ENCODE results near the gene F7. TPM values are rescaled to one million over a fixed set of nuclear protein-coding genes. Genes with fewer than 3 reads are reported as not detected.
"Not testable (repeated sequence)": the region's sequence is repeated elsewhere in the genome, so short reads cannot be mapped to it uniquely, and the experiment has no call there.

F7 gene
- polyA plus RNA-seq, 6 donors from 2014 or later, result not detected

DNA sequence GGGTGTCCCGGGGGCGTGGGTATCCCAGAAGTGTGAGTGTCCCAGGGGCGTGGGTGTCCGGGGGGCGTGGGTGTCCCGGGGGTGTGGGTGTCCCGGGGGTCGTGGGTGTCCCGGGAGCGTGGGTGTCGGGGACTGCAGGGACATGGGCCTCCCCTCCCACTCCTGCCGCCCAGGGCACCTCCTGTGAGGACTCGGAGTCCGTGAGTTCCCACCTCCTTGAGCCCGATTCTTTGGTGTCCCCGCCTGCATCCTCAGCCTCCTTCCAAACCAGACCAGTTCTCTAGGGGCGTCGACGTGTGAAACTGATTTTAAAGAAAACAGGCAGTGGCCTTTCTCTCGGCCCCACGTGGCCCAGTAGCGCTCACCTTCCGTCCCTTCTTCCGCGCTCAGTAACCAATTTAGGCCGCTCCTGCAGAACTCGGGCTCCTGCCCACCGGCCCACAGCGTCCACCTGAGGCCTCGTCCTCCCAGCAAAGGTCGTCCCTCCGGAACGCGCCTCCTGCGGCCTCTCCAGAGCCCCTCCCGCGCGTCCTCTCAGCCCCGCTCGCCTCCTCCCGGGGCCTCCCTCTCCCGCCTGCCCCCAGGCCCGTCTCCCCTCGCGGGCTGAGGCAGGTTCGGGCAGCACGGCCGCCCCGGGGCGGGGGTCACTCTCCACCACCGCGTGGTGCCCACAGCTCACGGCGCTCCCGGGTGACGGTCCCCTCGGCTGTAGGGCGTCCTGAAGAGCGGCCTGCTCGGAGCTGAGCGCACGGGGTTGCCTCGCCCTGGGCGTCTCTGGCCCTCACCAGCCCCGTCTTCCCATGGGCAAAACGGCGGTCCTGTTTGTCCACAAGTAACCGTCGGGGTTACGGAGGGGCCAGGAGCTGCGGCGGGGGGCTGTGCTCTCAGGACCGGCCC, 3.8 kb downstream of the F7 start:
- peaks cover 5 to 17% (median 8%) of the 10 kb centered on the region in 3 donors for H3K27me3 Mint-ChIP-seq
- no peaks in the 10 kb centered on the region for H3K36me3 Mint-ChIP-seq
- no peak overlapping the region for H3K27ac Mint-ChIP-seq
- no peak for DNase-seq
- H3K4me3 Mint-ChIP-seq, result peak overlapping the region in 4 of 8 donors; percentile 29 to 53 (median 48)
- peaks cover 0 to 1% (median 0%) of the 10 kb centered on the region in 7 donors for H3K9me3 Mint-ChIP-seq
- H3K4me1 Mint-ChIP-seq, result no peaks in the 10 kb centered on the region
- ATAC-seq (ENCODE audit: low read depth in 2 of 2), result no peak

DNA sequence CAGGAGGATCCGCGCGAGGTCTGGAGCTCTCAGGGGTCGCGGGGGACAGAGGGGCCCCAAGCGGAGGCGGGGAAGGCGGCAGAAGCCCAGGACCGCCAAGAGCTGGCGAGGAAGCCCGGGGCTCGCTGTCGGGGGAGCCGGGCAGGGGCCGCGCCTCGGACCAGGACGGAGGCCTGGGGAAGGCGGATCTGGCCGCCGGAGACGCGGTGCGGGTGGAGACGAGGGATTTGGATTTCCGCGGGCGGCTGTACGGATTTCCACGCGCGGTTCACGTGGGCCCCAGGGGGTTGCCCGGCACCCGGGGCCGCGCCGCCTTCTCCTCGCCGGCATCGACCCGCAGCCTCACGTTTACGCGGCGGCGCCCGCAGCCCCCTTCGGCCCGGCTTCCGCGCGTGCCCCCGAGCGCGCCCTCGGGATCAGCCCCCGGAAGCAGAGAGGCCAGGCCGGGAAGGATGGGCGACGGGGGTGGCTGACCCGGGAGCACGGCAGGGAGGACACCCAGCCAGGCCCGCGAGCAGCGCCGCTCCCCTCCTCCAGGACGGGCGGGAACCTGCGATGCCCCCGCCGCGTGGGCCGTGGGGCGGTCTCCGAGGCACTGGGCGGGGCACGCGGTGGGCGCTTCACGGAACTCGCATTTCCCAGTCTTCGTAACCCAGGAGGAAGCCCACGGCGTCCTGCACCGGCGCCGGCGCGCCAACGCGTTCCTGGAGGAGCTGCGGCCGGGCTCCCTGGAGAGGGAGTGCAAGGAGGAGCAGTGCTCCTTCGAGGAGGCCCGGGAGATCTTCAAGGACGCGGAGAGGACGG, 4.7 kb downstream of the F7 start:
- Mint-ChIP-seq H3K27me3 (peaks cover 1 to 20% (median 1%) of the 10 kb centered on the region in 3 donors), H3K4me1 (no peaks in the 10 kb centered on the region), H3K27ac (no peak overlapping the region), H3K4me3 (peak overlapping the region in 2 of 8 donors; percentile 29 to 44), H3K36me3 (no peaks in the 10 kb centered on the region), H3K9me3 (no peaks in the 10 kb centered on the region)
- ATAC-seq (ENCODE audit: low read depth in 2 of 2) (no peak), DNase-seq (no peak)

DNA sequence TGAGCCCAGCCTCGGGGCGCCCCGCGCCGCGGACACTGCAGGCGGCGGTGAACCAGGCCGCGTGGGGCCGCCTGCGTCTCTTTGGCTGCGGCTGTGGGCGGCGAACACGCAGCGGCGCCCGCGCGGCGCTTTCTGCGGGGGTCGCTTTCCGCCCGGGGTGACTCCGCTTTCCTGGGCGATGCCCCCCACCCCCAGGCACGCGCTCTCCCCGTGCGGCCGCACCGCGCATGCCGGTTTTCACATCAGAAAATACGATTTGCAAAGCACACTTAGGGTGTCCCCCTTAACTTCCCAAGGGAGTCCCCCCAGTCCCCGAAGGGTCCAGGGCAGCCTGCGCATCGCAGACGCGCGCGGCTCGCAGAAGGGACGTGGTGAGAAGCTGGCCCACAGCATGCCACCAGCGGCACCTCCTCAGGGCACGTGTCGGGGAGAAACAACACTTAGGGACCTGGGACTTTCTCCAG, 5.3 kb downstream of the F7 start:
- Mint-ChIP-seq H3K4me1 (no peaks in the 10 kb centered on the region), H3K27me3 (peaks cover 0 to 25% (median 0%) of the 10 kb centered on the region in 3 donors), H3K9me3 (no peaks in the 10 kb centered on the region), H3K36me3 (no peaks in the 10 kb centered on the region), H3K4me3 (peak overlapping the region in 3 of 8 donors; percentile 20 to 42 (median 29)), H3K27ac (no peak overlapping the region)
- ATAC-seq (ENCODE audit: low read depth in 2 of 2) (no peak), DNase-seq (no peak)

DNA sequence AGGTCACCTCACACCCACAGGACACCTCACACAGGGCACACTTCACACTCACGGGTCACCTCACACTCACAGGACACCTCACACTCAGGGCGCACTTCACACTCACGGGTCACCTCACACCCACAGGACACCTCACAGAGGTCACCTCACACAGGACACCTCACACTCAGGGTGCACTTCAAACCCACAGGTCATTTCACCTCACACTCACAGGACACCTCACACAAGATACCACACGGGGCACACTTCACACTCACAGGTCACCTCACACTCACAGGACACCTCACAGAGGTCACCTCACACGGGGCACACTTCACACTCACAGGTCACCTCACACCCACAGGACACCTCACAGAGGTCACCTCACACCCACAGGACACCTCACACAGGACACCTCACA, 6.2 kb downstream of the F7 start:
- not testable (repeated sequence) for H3K4me1 Mint-ChIP-seq; DNase-seq; H3K9me3 Mint-ChIP-seq; H3K36me3 Mint-ChIP-seq; H3K27ac Mint-ChIP-seq; ATAC-seq (ENCODE audit: low read depth in 2 of 2); H3K4me3 Mint-ChIP-seq
- H3K27me3 Mint-ChIP-seq, result peaks cover 0 to 22% (median 8%) of the 10 kb centered on the region in 3 donors

DNA sequence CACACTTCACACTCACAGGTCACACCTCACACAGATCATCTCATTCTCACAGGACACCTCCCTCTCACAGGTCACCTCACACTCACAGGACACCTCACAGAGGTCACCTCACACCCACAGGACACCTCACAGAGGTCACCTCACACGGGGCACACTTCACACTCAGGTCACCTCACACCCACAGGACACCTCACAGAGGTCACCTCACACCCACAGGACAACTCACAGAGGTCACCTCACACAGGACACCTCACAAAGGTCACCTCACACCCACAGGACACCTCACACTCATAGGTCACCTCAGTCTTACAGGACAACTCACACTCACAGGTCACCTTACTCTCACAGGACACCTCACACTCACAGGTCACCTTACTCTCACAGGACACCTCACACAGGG, 6.9 kb downstream of the F7 start:
- ATAC-seq (ENCODE audit: low read depth in 2 of 2); H3K4me1 Mint-ChIP-seq; H3K4me3 Mint-ChIP-seq; H3K27ac Mint-ChIP-seq; H3K9me3 Mint-ChIP-seq; DNase-seq; H3K36me3 Mint-ChIP-seq: not testable (repeated sequence)
- H3K27me3 Mint-ChIP-seq, result peaks cover 0 to 20% (median 8%) of the 10 kb centered on the region in 3 donors

DNA sequence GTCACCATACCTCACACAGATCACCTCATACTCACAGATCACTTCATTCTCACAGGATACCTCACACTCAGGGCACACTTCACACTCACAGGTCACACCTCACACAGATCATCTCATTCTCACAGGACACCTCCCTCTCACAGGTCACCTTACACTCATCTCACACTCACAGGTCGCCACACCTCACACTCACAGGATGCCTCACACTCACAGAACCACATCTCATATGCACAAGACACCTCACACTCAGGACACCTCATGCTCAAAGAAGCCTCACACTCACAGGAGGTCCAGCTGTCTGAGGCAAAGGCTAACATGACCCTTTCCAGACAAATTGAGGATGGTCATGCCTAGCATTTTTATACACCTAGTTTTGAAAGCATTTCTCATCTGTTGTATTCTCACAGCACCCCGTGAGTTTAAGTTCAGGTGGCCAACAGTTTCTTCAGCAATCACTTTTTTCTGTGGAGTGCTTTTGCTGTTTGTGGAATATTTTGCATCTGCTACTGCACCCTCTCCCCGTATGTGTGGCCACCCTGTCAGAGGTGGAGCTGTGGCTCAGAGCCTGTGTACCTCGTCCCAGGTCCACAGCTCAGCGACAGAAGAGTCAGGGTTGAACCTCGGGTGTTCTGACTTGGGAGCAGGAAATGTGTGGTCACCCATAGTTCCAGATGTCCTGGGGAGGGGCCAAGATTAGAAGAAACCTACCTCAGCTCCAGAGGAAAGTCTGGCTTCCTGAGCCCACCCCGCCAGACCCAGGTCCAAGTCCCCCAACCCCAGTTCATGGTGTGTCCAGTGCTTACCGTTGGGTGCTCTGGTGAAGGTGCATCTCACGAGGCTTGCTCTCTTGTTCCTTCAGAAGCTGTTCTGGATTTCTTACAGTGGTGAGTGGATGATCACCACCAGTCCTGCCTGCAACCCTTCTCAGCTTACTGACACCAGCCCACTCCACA, 7.6 kb downstream of the F7 start:
- Mint-ChIP-seq H3K4me1 (no peaks in the 10 kb centered on the region), H3K36me3 (no peaks in the 10 kb centered on the region), H3K4me3 (no peak overlapping the region), H3K27ac (no peak overlapping the region), H3K27me3 (peaks cover 0 to 20% (median 8%) of the 10 kb centered on the region in 3 donors), H3K9me3 (peaks cover 0 to 2% (median 0%) of the 10 kb centered on the region in 7 donors)
- DNase-seq, result no peak
- ATAC-seq (ENCODE audit: low read depth in 2 of 2), result no peak

DNA sequence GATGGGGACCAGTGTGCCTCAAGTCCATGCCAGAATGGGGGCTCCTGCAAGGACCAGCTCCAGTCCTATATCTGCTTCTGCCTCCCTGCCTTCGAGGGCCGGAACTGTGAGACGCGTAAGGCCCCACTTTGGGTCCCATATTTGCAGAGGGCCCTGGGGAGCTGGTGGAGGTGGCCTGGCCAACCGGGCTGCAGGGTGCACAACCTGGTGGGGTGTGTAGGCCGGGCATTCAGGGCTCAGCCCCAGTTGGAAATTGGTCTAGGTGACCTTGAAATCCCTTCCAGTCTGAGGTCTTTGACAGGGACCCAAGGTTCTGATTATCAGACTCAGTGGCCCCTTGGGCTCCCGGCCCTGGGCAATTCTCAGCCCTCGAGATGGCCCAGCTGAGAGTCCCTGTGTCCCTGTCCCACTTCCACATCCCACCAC, 8.3 kb downstream of the F7 start:
- Mint-ChIP-seq H3K4me3 (no peak overlapping the region), H3K27ac (no peak overlapping the region), H3K36me3 (no peaks in the 10 kb centered on the region), H3K27me3 (peaks cover 0 to 20% (median 8%) of the 10 kb centered on the region in 3 donors), H3K4me1 (no peaks in the 10 kb centered on the region), H3K9me3 (peaks cover 0 to 2% (median 0%) of the 10 kb centered on the region in 7 donors)
- no peak for DNase-seq
- ATAC-seq (ENCODE audit: low read depth in 2 of 2), result no peak

DNA sequence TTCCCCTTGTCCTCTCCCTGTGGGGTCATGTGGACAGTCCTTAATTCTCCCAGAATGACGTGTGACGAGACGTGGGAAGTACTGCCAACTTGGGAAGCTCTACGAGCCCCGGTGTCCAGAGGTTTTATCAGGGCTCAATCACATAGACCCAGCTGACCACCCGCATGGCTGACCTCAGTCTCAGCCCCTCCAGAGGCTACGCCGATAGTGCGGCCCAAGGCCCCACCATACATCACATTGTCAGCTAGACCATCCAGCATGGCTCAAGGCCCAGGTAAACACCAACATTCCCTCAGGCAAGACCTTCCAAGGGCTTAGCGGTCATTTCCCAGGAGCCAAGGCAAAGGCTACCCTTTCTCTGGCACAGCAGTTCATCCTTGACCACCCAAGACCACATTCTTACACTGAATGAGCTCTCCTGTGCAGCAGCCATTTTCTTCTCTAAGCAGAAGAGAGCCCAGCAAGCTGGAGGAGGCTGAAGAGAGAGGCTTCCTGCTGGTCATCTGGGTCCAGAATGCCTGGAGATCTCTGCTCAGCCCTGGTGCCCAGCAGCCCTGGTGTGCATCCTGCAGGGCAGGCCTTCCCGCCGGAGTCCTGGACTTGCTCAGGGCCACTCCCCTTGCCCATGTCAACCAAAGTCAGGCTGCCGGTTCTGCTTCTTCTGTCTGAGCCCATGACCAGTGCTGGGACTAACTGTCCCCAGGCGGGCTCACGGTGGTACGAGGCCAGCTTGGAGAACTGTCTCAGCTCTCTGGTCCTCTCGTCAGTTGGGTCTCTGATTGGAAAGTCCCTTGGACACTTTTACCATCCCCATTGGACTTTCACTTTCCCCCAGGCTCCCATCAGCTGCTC, 9.1 kb downstream of the F7 start:
- Mint-ChIP-seq H3K36me3 (no peaks in the 10 kb centered on the region), H3K4me3 (no peak overlapping the region), H3K27ac (no peak overlapping the region), H3K27me3 (peaks cover 0 to 20% (median 14%) of the 10 kb centered on the region in 3 donors), H3K9me3 (peaks cover 0 to 2% (median 0%) of the 10 kb centered on the region in 7 donors), H3K4me1 (no peaks in the 10 kb centered on the region)
- DNase-seq (no peak), ATAC-seq (ENCODE audit: low read depth in 2 of 2) (no peak)

DNA sequence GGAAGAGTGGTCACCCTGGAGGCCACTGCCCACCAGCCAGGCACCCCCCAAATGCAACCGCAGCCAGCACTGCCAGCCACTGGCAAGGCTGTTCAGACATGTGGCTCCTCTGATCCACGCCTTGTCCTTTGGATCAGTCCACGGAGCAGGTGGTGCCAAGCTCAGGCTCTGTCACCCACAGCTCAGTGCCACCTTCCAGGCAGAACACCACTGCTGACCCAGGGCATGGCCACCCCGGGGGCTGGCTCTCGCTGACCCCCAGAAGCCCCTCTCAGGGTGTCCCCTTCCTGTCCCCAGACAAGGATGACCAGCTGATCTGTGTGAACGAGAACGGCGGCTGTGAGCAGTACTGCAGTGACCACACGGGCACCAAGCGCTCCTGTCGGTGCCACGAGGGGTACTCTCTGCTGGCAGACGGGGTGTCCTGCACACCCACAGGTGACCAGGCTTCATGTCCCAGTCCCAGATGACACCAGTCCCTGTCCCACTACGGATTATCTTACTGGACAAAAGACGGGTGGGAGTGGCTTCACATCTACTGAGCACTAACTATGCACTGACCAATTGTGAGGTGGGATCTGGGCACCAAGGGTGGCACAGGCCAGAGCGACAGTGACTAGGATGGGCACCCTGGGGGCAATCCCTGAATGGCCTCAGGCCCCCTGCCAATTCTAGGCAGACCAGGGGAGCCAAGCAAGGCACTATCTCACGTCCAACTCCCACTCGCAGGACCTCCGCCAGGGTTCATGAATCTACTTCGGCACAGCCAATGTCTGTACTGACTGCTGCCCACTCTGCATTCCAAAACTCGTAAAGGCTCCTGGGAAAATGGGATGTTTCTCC, 10.0 kb downstream of the F7 start:
- DNase-seq (no peak), ATAC-seq (ENCODE audit: low read depth in 2 of 2) (no peak)
- no peaks in the 10 kb centered on the region for H3K36me3 Mint-ChIP-seq
- peaks cover 0 to 20% (median 16%) of the 10 kb centered on the region in 3 donors for H3K27me3 Mint-ChIP-seq
- H3K27ac Mint-ChIP-seq, result no peak overlapping the region
- H3K9me3 Mint-ChIP-seq, result peaks cover 0 to 2% (median 0%) of the 10 kb centered on the region in 7 donors
- no peak overlapping the region for H3K4me3 Mint-ChIP-seq
- no peaks in the 10 kb centered on the region for H3K4me1 Mint-ChIP-seq

DNA sequence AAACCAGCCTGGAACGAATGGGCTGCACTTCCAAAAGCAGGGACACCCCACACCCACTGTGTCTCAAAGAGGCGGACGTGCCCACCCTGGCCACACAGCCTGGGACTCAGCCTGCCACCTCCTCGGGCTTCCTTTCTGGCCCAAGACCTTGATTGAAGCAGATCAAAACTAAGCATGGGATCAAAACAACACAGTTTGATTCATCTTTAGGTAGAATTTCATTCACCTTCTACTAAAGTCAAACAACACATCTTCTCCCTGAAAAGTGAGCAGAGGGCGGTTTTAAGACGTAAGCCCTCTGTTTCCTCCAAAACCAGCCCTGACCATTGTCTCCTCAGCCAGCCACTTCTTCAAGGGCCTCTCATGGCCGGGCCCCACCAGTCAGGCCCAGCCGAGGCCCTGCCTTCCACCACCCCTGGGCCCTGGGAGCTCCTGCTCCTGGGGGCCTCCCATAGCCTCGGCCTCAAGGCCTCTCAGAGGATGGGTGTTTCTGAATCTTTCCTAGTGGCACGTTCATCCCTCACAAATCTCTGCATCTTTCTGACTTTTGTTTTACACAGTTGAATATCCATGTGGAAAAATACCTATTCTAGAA, 10.7 kb downstream of the F7 start:
- DNase-seq (no peak), ATAC-seq (ENCODE audit: low read depth in 2 of 2) (no peak)
- peaks cover 5 to 16% (median 15%) of the 10 kb centered on the region in 3 donors for H3K27me3 Mint-ChIP-seq
- no peaks in the 10 kb centered on the region for H3K4me1 Mint-ChIP-seq
- no peaks in the 10 kb centered on the region for H3K36me3 Mint-ChIP-seq
- no peak overlapping the region for H3K4me3 Mint-ChIP-seq
- peaks cover 0 to 2% (median 0%) of the 10 kb centered on the region in 7 donors for H3K9me3 Mint-ChIP-seq
- H3K27ac Mint-ChIP-seq, result no peak overlapping the region

DNA sequence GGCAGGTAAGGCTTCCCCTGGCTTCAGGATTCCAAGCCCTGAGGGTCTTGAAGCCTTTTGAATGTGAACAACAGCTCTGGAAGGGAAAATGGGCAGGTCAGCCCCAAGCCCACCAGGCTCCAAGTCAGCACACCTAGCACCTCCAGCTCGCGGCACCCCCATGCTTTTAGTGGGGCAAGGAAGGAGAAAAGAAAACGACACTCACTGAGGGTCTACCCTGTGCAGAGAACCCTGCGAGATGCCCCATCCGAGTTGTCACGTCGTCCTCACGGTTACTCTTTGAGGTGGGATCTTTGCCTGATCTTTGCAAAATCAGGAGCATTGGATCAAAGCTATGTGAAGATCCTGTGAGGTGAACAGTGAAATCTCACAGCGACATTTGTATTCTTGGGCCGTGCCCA, 11.3 kb downstream of the F7 start:
- DNase-seq (no peak), ATAC-seq (ENCODE audit: low read depth in 2 of 2) (no peak)
- no peak overlapping the region for H3K4me3 Mint-ChIP-seq
- no peaks in the 10 kb centered on the region for H3K4me1 Mint-ChIP-seq
- peaks cover 0 to 2% (median 0%) of the 10 kb centered on the region in 7 donors for H3K9me3 Mint-ChIP-seq
- no peaks in the 10 kb centered on the region for H3K36me3 Mint-ChIP-seq
- no peak overlapping the region for H3K27ac Mint-ChIP-seq
- peaks cover 5 to 16% (median 15%) of the 10 kb centered on the region in 3 donors for H3K27me3 Mint-ChIP-seq
